ENCODE results near the gene RNASE8. TPM values are rescaled to one million over a fixed set of nuclear protein-coding genes. Genes with fewer than 3 reads are reported as not detected.

Gene RNASE8
- total and polyA plus RNA-seq, 9 donors, result not detected

DNA sequence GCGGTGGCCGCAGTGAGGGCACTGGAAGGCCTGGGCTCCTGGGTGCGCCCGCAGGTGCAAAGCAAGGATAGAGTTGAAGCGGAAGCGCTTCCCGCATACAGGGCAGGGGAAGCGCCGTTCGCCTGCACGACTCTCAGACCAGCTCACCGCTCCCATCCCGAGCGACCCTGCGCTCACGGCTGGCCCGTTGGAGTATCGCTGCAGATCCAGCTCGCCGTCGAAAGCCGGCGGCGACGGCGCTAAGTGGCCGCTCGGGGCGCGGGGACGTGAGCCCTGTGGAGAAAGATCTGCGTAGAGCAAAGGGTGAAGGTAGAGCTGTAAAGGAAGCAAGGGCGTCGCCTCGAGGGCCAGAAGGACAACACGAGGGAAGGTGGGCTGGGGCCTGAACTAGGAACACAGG is 35.4 kb downstream of the RNASE8 start:
- no peaks in the 10 kb centered on the region for H3K4me1 ChIP-seq (ENCODE audit: insufficient read depth)
- WGBS, 3 donors, result 72 to 78% (median 78%) methylated on average over 36 of the region's 36 CpGs
- no peak overlapping the region for H3K4me3 ChIP-seq
- intact Hi-C loops (cut with DNase I), result loop anchor here in 3 of 4 donors (2.0 to 10.0 kb wide), 4 partner anchors 22 to 408 kb away; partner anchors contain the start of genes ANG (in 1 of the 3), ARHGEF40 (in 1 of the 3) and RNASE4 (in 1 of the 3)
- H3K27me3 ChIP-seq, result no peaks in the 10 kb centered on the region
- no peaks in the 10 kb centered on the region for H3K36me3 ChIP-seq
- H3K9me3 ChIP-seq, result no peaks in the 10 kb centered on the region
- H3K27ac ChIP-seq, result no peak overlapping the region
- peak in 1 of 5 donors; percentile 37 for DNase-seq
- TF ChIP-seq POLR2A (IDR thresholded peaks at IDR 0.05), result no peak
- TF ChIP-seq EP300 (IDR thresholded peaks at IDR 0.05), result no peak
- TF ChIP-seq, protein P1, sequence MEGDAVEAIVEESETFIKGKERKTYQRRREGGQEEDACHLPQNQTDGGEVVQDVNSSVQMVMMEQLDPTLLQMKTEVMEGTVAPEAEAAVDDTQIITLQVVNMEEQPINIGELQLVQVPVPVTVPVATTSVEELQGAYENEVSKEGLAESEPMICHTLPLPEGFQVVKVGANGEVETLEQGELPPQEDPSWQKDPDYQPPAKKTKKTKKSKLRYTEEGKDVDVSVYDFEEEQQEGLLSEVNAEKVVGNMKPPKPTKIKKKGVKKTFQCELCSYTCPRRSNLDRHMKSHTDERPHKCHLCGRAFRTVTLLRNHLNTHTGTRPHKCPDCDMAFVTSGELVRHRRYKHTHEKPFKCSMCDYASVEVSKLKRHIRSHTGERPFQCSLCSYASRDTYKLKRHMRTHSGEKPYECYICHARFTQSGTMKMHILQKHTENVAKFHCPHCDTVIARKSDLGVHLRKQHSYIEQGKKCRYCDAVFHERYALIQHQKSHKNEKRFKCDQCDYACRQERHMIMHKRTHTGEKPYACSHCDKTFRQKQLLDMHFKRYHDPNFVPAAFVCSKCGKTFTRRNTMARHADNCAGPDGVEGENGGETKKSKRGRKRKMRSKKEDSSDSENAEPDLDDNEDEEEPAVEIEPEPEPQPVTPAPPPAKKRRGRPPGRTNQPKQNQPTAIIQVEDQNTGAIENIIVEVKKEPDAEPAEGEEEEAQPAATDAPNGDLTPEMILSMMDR (IDR thresholded peaks at IDR 0.05), result no peak

DNA sequence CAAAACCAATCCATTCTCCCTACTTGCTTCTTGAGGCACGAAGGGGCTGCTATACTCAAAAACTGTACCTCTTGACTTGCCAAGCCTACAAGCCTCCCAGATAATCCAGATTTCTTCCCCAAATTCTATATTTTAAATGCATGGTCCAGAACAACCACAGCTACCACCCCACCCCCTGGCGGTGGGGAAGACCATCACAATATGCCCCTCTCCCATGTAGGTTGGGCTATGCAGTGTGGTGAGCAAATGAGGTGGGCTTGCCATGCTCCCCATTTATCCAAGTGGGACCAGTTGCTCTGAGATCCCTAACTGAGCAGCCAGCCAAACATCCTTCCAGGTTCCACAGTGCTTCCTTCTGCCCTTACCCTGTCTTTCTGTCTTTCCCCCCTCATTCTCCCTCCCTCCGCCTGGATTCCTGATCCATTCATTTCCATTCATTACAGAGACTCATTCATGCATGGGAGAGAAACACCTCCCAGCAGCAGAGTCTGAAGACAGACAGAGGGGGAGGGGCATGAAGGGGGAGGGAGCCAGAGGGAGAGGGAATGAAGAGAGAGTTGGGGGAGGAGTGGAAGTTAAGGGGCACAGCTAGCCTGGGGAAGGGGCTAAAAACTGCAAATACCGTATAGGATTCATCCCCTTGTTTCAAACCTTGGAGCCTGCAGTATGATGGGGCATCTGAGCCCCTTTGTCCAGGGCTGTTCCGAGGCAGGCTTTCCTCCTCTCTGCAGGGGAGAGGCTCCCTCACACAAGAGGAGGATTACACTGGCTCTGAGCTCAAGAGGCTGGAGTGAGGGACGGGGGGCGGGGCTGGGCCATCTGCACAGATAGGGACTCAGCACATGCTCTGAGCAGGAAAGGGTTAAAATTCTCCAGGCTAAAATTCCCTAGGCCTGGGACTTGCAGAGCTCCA is 36.4 kb downstream of the RNASE8 start:
- H3K9me3 ChIP-seq, result no peaks in the 10 kb centered on the region
- H3K36me3 ChIP-seq, result no peaks in the 10 kb centered on the region
- H3K4me3 ChIP-seq, result no peak overlapping the region
- intact Hi-C loops (cut with DNase I), result loop anchor here in 3 of 4 donors (2.0 to 10.0 kb wide), 4 partner anchors 23 to 409 kb away; partner anchors contain the start of genes ANG (in 1 of the 3), ARHGEF40 (in 1 of the 3) and RNASE4 (in 1 of the 3)
- no peak overlapping the region for H3K27ac ChIP-seq
- DNase-seq, result peak in 1 of 5 donors; percentile 27
- TF ChIP-seq EP300 (IDR thresholded peaks at IDR 0.05) (no peak), POLR2A (IDR thresholded peaks at IDR 0.05) (no peak)
- TF ChIP-seq, protein P1 (IDR thresholded peaks at IDR 0.05), result no peak
- WGBS, 3 donors, result 29 to 39% (median 30%) methylated on average over 7 of the region's 7 CpGs
- no peaks in the 10 kb centered on the region for H3K27me3 ChIP-seq
- no peaks in the 10 kb centered on the region for H3K4me1 ChIP-seq (ENCODE audit: insufficient read depth)

DNA sequence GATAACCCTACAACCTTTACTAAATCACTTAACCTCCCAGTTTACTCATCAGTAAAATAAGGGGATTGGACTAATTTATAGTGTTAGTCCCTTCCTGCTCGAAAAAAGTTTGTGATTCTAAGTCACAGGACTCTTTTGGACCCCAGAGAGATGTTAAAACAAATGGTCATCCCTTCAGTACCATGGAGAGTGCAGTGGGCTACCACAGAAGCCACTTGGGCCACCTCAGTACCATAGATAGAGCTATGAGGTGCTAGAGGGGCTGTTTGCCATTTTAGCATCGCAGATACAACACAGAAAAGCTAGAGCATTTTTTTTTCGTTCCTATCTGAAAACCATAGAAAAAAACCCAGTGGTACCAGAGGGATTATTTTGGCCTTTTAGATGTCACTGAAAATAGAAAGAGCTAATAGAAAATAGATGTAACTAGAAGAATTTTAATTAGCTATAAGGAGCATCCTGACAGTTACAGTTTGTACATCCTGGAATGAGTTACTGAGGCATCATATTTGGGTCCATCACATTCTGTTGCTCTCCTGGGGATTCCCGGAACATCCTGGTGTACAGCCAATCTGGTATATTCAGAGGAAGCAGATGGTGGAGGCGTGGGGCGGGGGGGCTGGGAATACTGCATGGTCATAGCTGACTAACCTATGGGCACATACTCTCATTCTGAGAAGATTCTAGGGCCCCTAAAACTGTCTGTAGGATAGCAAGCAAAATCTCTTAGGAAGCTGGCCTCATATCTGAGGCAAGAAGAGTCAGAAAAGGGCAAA is 38.0 kb downstream of the RNASE8 start:
- intact Hi-C loops (cut with DNase I), result loop anchor here in 1 of 4 donors (10.0 kb wide), 1 partner anchor 411 kb away; the partner anchor contains the start of genes ANG and RNASE4

More for the DNA sequence above, 38.0 kb downstream of the RNASE8 start:
- DNase-seq, result no peak
- Histone ChIP-seq H3K4me3 (no peak overlapping the region), H3K9me3 (no peaks in the 10 kb centered on the region), H3K27ac (no peak overlapping the region), H3K36me3 (no peaks in the 10 kb centered on the region), H3K4me1 (ENCODE audit: insufficient read depth) (peaks cover 2% of the 10 kb centered on the region), H3K27me3 (no peaks in the 10 kb centered on the region)
- no peak for TF ChIP-seq POLR2A (IDR thresholded peaks at IDR 0.05)
- TF ChIP-seq, protein P1 (IDR thresholded peaks at IDR 0.05), result no peak
- TF ChIP-seq EP300 (IDR thresholded peaks at IDR 0.05), result no peak
- 33 to 40% (median 34%) methylated on average over 6 of the region's 6 CpGs for WGBS, 3 donors
